IPS-NIHi7 (cell line): Measurements from ENCODE around the gene EPGN.

ENCODE experiments used
- DNase-seq: peaks from one replicate; pipeline ENCODE4 v3.0.0; 2012; ENCODE audit warnings: mixed read lengths; ENCODE audit errors: extremely low spot score

The EPGN gene

GRCh38 chr4:74308215-74308614, at the start of gene EPGN:
TSS of gene EPGN (plus strand) at chr4:74308470. CDS start at chr4:74308534, 64 bp downstream.
- no peak for DNase-seq

GRCh38 chr4:74258963-74259362, 49.3 kb upstream of the EPGN start:
- DNase-seq: no peak

GRCh38 chr4:74260036-74260435, 48.2 kb upstream of the EPGN start:
- DNase-seq: no peak

- DNase-seq: no peak
Measured at GRCh38 chr4:74262522-74262921, 45.7 kb upstream of the EPGN start.

- no peak for DNase-seq
Measured at GRCh38 chr4:74263551-74263950, 44.7 kb upstream of the EPGN start.

GRCh38 chr4:74266081-74266480, 42.2 kb upstream of the EPGN start:
- DNase-seq: no peak

GRCh38 chr4:74267998-74268606, 40.2 kb upstream of the EPGN start:
- no peak for DNase-seq

GRCh38 chr4:74268643-74269042, 39.6 kb upstream of the EPGN start:
- no peak for DNase-seq

GRCh38 chr4:74278490-74278889, 29.8 kb upstream of the EPGN start:
- no peak for DNase-seq

GRCh38 chr4:74279716-74280115, 28.6 kb upstream of the EPGN start:
- no peak for DNase-seq

- DNase-seq: no peak
Measured at GRCh38 chr4:74282926-74283325, 25.3 kb upstream of the EPGN start.

GRCh38 chr4:74283614-74284013, 24.7 kb upstream of the EPGN start:
- no peak for DNase-seq

GRCh38 chr4:74284053-74284452, 24.2 kb upstream of the EPGN start:
- no peak for DNase-seq

- no peak for DNase-seq
Measured at GRCh38 chr4:74287164-74287563, 21.1 kb upstream of the EPGN start.

- DNase-seq: no peak
Measured at GRCh38 chr4:74287791-74288190, 20.5 kb upstream of the EPGN start.

- DNase-seq: no peak
Measured at GRCh38 chr4:74291471-74291870, 16.8 kb upstream of the EPGN start.

GRCh38 chr4:74292111-74292870, 16.0 kb upstream of the EPGN start:
- DNase-seq: no peak

- no peak for DNase-seq
Measured at GRCh38 chr4:74293558-74293957, 14.7 kb upstream of the EPGN start.

- no peak for DNase-seq
Measured at GRCh38 chr4:74294681-74295080, 13.6 kb upstream of the EPGN start.

- DNase-seq: no peak
Measured at GRCh38 chr4:74297539-74297938, 10.7 kb upstream of the EPGN start.

- no peak for DNase-seq
Measured at GRCh38 chr4:74304095-74304625, 4.1 kb upstream of the EPGN start.

GRCh38 chr4:74305000-74305399, 3.3 kb upstream of the EPGN start:
- DNase-seq: no peak

GRCh38 chr4:74307170-74307569, 1.1 kb upstream of the EPGN start:
- no peak for DNase-seq
